HG03565 (cell line): Measurements from ENCODE around the gene ATP5IF1.

Experiments used
- ATAC-seq: cut with Tn5 transposase; IDR thresholded peaks from one replicate; pipeline ENCODE4 v1.9.1; 2021; ENCODE audit warnings: mild to moderate bottlenecking, moderate library complexity; ENCODE audit not compliant: unreplicated experiment

ATP5IF1 gene

DNA sequence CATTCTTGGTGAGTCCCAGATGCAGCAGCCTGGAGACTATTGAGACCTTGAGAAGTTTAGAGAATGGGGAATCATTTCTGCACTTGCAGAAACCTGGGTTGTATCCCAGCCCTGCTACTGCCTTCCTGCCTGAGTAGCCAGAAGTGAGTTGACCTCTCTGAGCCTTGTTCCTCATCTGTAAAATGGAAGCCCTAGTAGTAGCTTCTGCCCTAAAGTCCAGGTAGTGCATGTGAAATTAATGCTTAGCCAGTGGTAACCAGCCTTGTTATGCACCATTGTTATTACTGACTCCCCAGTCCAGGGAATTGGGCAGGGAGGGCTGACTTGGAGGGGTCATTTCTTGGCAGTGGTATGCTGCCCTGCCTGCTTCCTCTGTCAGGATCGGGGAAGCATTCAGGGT is 29.0 kb downstream of the ATP5IF1 start:
- no peak for ATAC-seq

DNA sequence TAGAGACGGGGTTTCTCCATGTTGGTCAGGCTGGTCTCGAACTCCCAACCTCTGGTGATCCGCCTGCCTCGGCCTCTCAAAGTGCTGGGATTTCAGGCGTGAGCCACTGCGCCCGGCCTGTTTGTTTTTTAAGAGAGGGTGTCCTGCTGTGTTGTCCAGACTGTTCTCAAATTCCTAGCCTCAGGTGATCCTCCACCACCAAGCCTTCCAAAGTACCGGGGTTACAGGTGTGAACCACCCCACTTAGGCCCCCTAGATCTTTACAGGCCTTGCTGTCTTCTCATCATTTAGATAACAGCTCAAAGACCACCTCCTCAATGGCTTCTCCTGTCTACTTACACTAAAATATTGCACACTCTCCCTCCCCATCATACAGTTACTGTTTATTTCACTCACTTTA is 29.7 kb downstream of the ATP5IF1 start:
- no peak for ATAC-seq

DNA sequence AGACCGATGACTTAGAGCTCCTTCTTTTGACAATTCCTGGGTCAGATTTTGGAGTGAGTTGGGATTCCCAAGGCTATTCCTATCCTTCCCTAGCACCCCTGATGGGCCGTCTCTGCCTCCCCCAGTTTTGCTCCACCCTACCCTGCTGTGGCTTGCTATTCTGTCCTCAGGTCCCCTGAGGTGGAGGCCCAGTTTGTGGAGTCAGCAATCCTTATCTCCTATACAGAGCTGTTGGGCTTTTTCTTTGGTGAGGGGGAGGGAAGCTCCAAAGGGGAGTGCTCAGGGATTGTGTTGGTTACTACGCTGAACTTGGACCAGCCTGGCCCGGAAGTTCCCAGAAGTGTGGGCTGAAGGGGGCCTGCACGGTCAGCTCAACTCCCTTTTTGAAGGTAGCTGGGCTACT is 31.0 kb downstream of the ATP5IF1 start:
- ATAC-seq, result no peak

DNA sequence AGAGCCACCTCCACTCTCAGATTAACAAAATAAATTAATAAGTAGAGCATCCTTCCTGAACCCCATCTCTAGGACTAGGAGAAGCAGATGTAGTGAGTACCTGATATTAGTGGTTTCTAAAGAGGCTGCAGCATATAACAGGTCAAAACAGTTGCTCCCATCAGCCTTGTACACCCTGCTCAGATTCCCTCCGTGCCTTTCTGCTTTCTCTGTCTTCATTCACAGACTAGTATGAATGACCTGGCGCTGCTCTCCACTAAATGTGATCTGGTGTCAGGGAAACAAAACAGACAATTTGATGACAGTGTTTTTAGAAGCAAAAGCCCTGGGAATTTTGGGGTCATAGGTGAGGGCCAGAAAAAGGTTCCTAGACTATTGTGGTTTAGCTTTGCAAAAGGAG is 31.7 kb downstream of the ATP5IF1 start:
- ATAC-seq, result no peak

DNA sequence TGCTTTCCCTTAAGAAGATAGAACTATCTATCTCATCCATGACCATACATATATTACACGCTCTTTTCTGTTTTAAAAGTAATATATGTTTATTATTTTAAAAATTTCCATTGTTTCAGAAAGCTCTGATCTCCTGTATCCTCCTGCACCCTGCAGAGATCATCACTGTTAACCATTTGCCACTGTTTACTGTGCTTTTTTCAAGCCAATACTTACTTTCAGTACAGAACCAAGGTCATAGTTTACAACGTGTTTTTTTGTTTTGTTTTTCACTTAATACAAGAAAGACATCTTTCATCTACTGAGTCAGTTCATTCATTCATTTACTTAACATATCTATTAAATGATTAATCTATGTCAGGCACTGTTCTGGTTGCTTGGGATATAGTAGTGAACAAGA is 33.6 kb downstream of the ATP5IF1 start:
- no peak for ATAC-seq

DNA sequence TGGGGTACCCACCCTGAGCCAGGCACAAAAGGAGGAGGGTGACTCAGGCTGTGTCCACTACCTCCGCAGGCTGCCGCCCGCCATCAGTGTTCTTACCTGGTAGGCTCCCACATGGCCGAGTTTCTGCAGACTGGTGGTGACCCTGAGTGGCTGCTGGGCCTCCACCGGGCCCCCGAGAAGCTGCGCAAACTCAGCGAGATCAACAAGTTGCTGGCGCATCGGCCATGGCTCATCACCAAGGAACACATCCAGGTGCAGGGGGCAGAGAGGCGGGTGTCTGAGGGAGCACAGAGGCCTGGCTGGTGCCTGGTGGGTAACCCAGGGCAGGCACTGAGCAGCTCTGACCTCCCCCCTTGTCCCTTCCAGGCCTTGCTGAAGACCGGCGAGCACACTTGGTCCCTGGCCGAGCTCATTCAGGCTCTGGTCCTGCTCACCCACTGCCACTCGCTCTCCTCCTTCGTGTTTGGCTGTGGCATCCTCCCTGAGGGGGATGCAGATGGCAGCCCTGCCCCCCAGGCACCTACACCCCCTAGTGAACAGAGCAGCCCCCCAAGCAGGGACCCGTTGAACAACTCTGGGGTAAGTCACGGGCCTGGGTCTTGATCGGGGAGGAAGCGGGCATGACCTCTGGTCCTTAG is 36.4 kb downstream of the ATP5IF1 start:
- no peak for ATAC-seq

DNA sequence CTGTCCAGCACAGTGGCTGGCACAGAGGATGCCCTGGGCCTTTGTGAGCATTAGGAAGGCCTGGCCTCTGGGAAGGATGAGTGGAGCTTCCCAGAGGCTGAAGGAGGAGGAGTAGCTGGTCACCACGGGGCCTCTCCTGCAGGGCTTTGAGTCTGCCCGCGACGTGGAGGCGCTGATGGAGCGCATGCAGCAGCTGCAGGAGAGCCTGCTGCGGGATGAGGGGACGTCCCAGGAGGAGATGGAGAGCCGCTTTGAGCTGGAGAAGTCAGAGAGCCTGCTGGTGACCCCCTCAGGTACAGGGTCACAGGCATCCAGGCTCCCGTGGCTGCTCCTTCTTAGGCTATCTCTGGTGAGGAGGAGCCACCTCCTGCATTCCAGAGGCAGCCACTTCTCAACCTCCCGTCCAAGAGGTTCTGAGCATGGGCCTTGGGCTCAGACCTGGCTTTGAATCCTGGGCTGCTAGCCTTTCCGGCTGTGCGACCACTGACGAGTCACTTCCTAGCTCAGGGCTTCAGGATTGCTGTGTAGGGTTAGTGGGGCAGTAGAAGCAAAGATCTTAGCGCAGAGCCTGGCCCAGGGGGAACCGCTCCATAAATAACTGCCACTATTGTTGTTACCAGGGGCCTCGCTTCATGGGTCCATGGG is 37.4 kb downstream of the ATP5IF1 start:
- no peak for ATAC-seq

DNA sequence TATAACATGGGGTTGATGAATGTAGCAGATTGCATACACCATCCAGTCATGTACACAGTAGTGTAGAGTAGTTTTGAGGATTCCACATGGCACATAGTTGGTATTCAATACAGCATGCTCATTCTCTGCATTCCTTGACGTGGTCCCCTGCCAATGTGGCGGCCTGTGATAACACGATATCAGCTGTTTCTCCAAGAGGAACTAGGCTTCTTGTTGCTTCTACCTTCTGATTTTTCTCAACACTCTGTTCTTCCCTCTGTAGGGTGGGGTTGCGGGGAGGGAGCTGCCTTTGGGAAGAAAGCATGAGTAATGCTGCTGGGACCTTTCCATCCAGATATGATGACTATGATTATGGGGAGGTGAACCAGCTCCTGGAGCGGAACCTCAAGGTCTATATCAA is 42.8 kb downstream of the ATP5IF1 start:
- ATAC-seq, result no peak

DNA sequence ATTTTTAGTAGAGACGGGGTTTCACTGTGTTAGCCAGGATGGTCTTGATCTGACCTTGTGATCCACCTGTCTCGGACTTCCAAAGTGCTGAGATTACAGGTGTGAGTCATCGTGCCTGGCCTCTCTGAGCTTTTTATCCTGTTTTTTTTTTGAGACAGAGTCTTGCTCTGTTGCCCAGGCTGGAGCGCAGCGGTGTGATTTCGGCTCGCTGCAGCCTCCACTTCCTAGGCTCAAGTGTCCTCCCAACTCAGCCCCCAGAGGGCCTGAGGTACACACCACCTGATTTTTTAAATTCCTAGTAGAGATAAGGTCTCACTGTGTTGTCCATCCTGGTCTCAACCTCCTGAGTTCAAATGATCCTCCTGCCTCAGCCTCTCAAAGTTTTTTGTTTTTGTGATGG is 43.8 kb downstream of the ATP5IF1 start:
- no peak for ATAC-seq

DNA sequence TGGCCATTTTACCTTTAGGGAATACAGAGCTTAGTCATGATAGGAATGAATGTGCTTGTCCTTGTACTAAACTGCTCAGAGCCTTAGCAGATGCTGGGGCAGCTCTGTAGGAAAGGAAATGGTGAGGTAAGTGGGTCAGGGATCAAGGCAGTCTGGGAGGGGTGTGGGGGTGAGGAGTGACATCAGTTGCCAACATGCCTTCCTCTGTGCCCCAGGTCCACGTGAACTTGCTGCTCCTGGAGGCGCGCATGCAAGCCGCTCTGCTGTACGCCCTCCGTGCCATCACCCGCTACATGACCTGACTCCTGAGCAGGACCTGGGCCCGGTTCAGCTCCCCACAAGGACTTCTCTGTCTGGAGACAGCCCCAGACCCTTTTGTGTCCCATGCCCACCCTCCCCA is 44.6 kb downstream of the ATP5IF1 start:
- no peak for ATAC-seq

DNA sequence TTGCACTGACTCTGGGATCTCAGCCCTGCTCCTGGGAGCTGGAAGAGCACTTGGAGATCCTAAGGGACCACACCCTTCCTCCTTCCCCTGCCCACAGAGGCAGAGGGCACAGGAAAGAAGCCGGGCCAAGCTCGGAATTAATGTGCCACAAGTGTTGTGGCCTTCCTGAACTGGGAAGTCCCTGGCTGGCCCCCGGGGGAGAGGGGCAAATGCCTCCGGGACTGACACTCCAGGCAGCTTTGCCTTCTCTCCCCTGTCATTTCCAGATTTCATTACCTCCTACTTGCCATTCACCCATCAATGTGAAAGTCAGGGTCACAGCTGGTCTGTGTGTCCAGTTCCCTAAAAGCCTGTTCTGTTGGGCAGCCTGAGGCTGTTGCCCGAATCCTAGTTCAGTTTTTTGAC is 45.1 kb downstream of the ATP5IF1 start:
- no peak for ATAC-seq

DNA sequence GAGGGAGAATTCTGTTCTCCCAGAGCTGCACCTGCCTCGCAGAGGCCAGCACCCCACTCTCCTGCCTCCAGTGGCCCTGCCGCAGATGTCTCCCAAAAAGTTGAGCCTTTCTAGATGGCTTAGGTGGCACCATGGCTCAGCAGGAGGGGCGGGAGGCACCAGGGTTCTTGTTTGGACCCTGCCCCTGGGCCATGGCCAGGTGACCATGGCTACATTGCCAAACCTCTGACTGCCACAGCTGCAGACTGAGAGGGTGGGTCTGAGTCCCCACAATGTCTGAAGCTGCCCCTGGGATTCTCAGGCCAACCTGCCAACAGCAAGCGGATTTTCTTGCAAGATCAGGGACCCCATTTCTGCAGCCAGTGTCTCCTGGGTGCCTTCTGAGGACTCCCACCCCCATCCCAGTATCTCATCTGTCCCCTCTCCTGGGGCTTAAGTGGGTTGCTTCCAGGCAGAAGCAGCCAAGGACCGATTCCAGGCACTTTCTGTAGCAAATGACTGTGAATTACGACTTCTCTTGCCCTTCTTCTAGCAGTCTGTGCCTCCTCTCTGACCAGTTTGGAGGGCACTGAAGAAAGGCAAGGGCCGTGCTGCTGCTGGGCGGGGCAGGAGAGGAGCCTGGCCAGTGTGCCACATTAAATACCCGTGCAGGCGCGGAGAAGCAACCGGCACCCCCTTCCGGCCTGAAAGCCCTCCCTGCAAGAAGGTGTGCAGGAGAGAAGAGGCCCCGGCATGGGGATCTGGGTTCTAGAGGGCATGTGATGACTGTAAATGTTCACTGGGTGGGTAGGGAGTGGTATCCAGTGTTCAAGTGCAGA is 45.9 kb downstream of the ATP5IF1 start:
- ATAC-seq, result no peak

DNA sequence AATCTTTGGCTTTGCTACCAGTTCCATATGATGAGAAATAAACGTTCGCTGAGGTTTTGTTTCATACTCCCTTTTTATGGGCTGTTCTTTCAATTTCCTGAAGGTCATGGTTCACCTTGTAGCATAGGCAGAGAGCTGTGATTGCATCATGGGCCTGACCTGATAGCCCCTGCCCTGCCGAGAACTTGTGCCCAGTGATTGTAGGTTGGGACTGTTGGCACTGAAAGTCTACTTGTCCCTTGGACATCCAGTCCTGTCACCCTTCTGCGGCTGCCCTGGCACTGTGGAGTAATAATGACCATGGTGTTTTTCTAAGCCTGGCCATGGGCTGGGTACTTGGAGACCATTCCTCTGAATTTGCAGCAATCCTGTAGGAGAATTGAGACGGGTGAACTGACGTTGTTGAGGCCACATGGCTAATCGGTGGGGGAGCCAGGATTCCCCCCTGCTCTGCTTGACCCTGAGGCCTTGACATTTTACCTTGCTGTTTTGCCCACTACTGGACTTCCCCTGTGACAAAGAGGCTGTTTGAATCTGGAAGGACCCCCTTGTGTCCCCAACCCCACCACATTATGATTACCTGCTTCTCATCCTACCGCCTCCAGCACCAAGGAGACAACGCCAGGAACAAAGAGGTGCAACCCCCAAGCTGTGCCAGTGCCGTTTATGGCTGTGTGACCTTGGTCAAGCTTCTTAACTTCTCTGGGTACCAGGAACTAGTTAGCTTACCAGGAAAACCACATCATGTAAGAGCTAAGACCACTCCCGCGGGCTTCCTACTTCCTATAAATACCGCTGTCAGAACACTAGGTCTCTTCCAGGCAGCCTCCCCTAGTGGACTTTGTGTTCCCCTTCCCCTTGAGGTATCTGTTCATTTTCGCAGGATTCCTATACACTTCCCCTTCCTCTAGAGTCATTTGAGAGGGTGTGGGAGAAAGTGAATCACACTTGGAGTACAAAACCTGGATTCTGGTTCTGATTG is 46.8 kb downstream of the ATP5IF1 start:
- no peak for ATAC-seq

DNA sequence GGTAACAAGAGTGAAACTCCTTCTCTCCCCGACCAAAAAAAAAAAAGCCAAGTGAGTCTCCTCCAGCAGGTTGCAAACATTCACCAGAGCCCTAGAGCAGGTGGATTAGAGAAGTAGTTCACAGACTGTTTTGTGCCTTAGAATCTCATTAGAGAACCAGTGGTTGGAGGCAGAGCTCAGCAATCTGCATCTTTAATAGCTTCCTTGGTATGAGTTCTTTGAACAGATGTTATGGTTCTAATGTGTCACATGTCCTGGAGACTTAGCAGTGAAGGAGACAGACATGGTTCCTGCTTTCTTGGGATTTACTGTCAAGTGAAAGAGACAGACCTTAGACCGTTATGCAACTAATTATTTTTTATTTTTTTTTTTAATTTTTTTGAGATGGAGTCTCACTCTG is 50.2 kb downstream of the ATP5IF1 start:
- no peak for ATAC-seq
